CD4-positive, alpha-beta T cell treated with Interleukin-17A for 4 hours (primary cell): ENCODE data around the gene CAND2.
"Not testable (repeated sequence)": the region's sequence is repeated elsewhere in the genome, so short reads cannot be mapped to it uniquely, and the experiment has no call there.

Experiments
- DNase-seq: peaks from one replicate; pipeline ENCODE4 v3.0.0-alpha.2; 2020; ENCODE audit warnings: mixed read lengths

The CAND2 gene

GRCh38 chr3:12866836-12867235 is 70.4 kb downstream of the CAND2 start:
- no peak for DNase-seq

- peak; percentile 70 for DNase-seq
These were observed 71.9 kb downstream of the CAND2 start for GRCh38 chr3:12868039-12869034.

GRCh38 chr3:12869035-12869621 is 72.6 kb downstream of the CAND2 start:
- DNase-seq = peak; percentile 56

DNA sequence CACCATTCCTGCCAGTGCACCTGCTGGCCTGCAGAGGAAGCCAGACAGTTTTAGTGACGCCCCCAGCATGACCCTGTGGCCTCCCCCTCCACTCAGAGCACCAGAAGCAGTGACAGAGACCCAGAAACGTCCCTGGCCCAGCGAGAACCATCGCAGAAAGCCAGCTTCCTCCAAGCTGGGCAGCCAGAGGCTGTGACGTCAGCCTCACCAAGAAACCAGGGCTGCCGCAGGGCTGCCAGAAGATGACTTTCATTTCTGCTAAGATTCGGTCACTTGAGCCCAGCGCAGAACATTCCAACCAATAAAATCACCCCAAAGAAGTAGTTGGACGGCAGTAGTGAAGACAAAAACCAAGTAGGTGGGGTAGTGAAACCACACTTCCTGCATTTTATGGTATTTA is 74.5 kb downstream of the CAND2 start:
- DNase-seq = peak; percentile 18

- DNase-seq = no peak
These were observed 75.0 kb downstream of the CAND2 start for GRCh38 chr3:12871404-12871983.

DNA sequence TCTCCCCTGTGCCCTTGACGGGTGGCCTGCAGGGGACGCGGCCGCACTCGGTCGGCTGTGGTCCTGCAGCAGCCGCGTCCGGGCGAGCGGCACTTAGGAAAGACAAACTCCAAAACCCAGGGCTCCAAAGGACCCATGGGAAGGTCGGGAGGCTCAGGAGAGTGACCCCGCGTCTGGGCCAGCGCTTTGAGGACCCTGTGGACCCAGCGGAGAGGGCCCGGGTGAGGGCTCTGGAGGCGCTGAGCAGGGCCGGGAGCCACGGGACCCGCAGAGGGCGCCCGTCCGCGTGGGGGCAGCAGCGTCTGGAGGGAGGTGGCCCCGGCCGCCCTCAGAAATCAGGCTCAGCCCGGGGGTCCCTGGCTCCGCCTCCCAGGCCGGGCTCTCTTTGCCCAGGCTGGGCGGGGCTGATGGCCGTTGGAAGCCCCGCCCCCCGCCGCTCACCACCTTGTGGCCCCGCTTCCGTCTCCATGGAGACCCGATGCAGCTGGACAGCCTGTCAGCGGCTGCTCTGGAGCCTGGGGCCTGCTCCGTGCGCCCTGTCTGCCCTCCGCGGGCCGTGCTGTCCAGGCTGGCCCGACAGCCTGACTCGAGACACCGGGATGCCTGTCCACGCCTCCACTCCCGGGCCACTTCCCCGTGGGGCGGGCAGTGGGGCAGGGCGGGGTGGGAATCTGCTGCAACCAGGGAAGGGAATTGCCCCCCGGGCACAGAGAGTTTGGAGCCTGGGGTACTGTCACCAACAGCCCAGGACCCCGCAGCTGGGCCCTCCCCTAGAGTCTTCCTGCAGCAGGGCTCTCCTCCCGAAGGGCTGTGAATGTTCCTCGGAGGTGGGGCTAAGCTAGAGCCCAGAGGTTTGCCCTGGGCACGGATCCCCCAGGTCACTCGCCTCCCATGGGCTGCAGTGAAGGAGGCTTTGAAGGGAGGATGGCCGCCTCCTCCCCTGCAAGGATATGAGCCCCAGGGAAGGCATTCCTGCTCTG is 79.7 kb downstream of the CAND2 start:
- DNase-seq = peak; percentile 36

DNA sequence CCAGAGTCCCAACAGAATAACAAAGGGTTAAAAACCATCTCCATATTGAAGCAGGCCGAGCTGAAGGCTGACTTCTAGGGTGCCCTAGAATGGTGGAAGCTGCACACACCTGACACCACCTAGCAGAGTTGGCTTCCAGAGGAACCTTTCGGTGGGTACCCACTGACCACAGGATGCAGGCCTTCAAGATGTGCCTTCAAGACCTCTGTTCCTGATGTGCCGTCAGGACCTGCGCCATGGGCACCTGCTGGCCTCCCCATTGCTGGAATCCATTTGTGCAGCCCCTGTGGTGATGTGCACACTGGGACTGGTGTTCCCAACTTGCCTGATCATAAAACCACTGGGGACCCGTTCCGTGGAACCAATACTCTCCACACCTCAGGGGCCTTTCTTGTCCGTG is 80.6 kb downstream of the CAND2 start:
- no peak for DNase-seq

GRCh38 chr3:12878141-12878574 is 81.7 kb downstream of the CAND2 start:
- no peak for DNase-seq

DNA sequence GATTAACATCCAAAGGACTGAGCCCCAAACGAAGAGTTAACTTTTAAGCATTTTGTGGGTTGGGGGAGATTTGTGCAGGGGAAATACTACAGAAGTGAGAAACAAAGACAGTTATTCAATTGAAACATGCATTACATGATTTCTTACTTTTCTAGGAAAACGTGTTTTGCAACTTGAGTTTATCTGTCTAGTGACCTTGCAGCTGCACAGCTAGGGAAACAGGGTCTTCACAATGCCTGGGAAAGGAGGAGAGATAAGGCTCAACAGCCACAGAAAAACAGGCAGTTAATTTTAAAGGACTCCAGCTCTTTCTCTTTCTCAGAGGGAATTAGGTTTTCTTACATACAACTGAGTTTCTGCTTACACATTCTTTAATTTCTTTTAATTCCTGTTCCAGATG is 82.3 kb downstream of the CAND2 start:
- not testable (repeated sequence) for DNase-seq

- DNase-seq = no peak
These were observed 82.8 kb downstream of the CAND2 start for GRCh38 chr3:12879191-12879815.

- not testable (repeated sequence) for DNase-seq
These were observed 85.4 kb downstream of the CAND2 start for GRCh38 chr3:12881858-12882257.

- no peak for DNase-seq
These were observed 86.1 kb downstream of the CAND2 start for GRCh38 chr3:12882336-12883310.

DNA sequence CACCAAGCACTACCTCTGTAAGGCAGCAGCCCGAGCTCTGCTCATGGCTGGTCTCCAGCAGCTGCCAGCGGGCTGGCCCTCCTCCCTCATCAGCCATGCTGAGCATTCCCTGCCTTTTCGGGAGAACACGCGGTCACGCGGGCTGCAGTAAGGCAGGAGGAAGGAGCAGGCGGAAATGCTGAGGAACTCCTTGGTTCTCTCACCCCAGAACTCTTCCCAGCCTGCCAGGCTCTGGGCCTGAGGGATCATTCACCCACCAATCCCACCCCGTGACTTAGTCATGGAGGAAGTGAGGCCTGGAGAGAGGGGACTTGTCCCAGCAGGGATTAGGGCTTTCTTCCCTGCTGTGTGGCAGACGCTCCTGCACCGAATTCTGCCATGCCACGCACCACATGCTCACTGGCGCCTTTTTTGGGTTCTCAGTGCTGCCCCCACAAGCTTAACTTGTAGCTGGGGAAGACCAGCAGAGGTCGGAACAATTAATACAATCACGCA is 87.8 kb downstream of the CAND2 start:
- DNase-seq = no peak
